Erythroblast (primary cell): ENCODE data around the gene CD58.
"Not testable (repeated sequence)": the region's sequence is repeated elsewhere in the genome, so short reads cannot be mapped to it uniquely, and the experiment has no call there.

Source experiments
- GATA1 ChIP-seq: IDR thresholded peaks from 2 replicates; pipeline ENCODE4 v1.6.1; 2011; ENCODE audit warnings: low read depth, mild to moderate bottlenecking, control low read depth, low read length, moderate library complexity
- POLR2A ChIP-seq: IDR thresholded peaks from 2 replicates; pipeline ENCODE4 v1.6.1; 2011; ENCODE audit warnings: mild to moderate bottlenecking, low read length

GRCh38 chr1:116591006-116591950 lies 20.5 kb upstream of the CD58 start:
- TF ChIP-seq POLR2A, GATA1: not testable (repeated sequence)
